GM18499 (cell line): ENCODE data around the gene NDUFA11.
"Not testable (repeated sequence)": the region's sequence is repeated elsewhere in the genome, so short reads cannot be mapped to it uniquely, and the experiment has no call there.

Experiments
- ATAC-seq: cut with Tn5 transposase; IDR thresholded peaks from one replicate; pipeline ENCODE4 v1.9.1; 2021; ENCODE audit warnings: moderate number of reproducible peaks; ENCODE audit not compliant: insufficient read depth, unreplicated experiment

The NDUFA11 gene

GRCh38 chr19:5864725-5865486 lies 38.7 kb downstream of the NDUFA11 start:
- no peak for ATAC-seq

- ATAC-seq, result no peak
Observed at GRCh38 chr19:5864013-5864720, 39.4 kb downstream of the NDUFA11 start.

GRCh38 chr19:5863030-5863665 lies 40.4 kb downstream of the NDUFA11 start:
- no peak for ATAC-seq

GRCh38 chr19:5857203-5858081 lies 46.1 kb downstream of the NDUFA11 start:
- ATAC-seq, result no peak

- ATAC-seq, result not testable (repeated sequence)
Observed at GRCh38 chr19:5855151-5855550, 48.4 kb downstream of the NDUFA11 start.

- ATAC-seq, result not testable (repeated sequence)
Observed at GRCh38 chr19:5854121-5854520, 49.5 kb downstream of the NDUFA11 start.

GRCh38 chr19:5851302-5851701 lies 52.3 kb downstream of the NDUFA11 start, which contains the start of gene FUT3:
TSS of gene FUT3 (minus strand) at chr19:5851449.
- ATAC-seq, result no peak

GRCh38 chr19:5850743-5851293 lies 52.8 kb downstream of the NDUFA11 start:
- ATAC-seq, result no peak

GRCh38 chr19:5850189-5850588 lies 53.4 kb downstream of the NDUFA11 start:
- ATAC-seq, result no peak

- not testable (repeated sequence) for ATAC-seq
Observed at GRCh38 chr19:5848621-5849020, 55.0 kb downstream of the NDUFA11 start.

GRCh38 chr19:5847846-5848245 lies 55.7 kb downstream of the NDUFA11 start:
- ATAC-seq, result not testable (repeated sequence)
